ENCODE results near the gene E2F4.

The E2F4 gene

DNA sequence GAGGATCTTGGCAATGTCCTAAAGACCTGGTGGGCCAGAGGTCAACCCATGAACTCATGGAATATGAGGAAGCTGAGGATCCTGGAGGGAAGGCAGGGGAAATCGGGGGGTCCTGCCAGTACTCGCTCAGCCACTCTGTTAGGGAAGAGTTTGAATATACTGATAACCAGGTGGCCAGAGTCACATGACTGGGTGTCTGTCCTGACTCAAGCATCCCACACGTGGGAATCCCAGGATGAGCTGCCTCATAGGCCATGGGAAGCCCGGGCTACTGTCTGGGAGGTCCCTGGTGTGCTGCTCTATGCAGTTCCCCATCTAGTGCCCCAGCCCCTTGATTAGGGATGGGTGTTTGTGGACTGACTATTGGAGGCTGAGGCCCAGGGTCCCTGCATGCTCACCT, 3.6 kb upstream of the E2F4 start:
- peaks cover 38% of the 10 kb centered on the region for H3K4me1 ChIP-seq (ENCODE audit: insufficient read depth, insufficient read length)
- no peak for DNase-seq (ENCODE audit: low read depth, low spot score)
- no peak overlapping the region for H3K4me3 ChIP-seq (ENCODE audit: insufficient read length, low read depth)
- no peak for TF ChIP-seq SUZ12 (IDR thresholded peaks at IDR 0.05; ENCODE audit: extremely low read depth, insufficient read depth, insufficient read length)
- TF ChIP-seq ZNF274 (IDR thresholded peaks at IDR 0.05; ENCODE audit: low read depth, low read length), result no peak
- TF ChIP-seq YY1 (IDR thresholded peaks at IDR 0.05; ENCODE audit: insufficient read depth, insufficient read length), result no peak
- H3K9ac ChIP-seq (ENCODE audit: insufficient read length, low read depth), result no peak overlapping the region
- peaks cover 24% of the 10 kb centered on the region for H3K27me3 ChIP-seq (ENCODE audit: insufficient read depth, insufficient read length)
- peaks cover 9% of the 10 kb centered on the region for H3K36me3 ChIP-seq (ENCODE audit: insufficient read depth, insufficient read length, low read length)
- H3K9me3 ChIP-seq (ENCODE audit: insufficient read depth, low read length), result no peaks in the 10 kb centered on the region

DNA sequence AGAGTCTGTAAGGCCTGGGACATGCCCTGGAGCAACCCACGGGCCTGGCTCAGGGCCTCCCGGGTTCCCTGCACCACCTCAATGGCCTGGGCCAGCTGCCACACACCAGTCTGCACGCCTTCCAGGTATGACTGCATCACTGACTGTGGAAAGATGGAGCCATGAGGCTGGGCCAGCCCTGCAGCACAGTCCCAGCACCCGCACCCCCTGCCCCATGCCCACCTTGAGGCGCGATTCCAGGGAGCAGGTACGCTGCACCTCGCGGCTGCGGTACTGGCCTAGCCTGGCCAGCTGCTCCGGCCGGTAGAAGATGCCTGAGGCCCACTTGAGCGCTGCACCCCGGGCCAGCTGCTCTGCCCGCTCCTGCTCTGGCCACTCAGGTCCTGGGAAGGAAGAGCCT, 3.2 kb upstream of the E2F4 start:
- Histone ChIP-seq H3K9ac (ENCODE audit: insufficient read length, low read depth) (no peak overlapping the region), H3K9me3 (ENCODE audit: insufficient read depth, low read length) (no peaks in the 10 kb centered on the region), H3K4me3 (ENCODE audit: insufficient read length, low read depth) (no peak overlapping the region), H3K36me3 (ENCODE audit: insufficient read depth, insufficient read length, low read length) (peaks cover 14% of the 10 kb centered on the region), H3K4me1 (ENCODE audit: insufficient read depth, insufficient read length) (peaks cover 38% of the 10 kb centered on the region), H3K27me3 (ENCODE audit: insufficient read depth, insufficient read length) (peaks cover 24% of the 10 kb centered on the region)
- no peak for TF ChIP-seq ZNF274 (IDR thresholded peaks at IDR 0.05; ENCODE audit: low read depth, low read length)
- no peak for TF ChIP-seq SUZ12 (IDR thresholded peaks at IDR 0.05; ENCODE audit: extremely low read depth, insufficient read depth, insufficient read length)
- no peak for TF ChIP-seq YY1 (IDR thresholded peaks at IDR 0.05; ENCODE audit: insufficient read depth, insufficient read length)
- DNase-seq (ENCODE audit: low read depth, low spot score), result no peak

DNA sequence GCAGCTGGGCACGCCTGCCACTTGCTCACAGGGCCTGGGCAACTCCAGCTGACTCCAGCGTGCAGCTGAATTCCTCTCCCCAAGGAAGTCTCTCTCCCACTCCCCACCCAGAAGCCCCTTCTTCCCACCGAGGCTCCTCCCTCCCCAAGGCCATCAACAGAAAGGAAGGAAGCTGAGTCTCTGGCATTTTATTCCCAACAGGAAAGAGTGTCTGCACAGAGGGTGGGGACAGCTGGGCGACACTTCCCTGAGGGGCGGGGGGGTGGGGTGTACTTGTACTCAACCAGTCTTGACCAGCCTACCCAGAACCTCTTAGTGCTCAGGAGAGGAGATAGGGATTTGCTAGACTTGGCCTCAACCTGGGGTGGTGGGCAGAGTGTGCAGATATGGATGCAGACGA, 1.9 kb upstream of the E2F4 start, which contains the start of gene EXOC3L1:
TSS of gene EXOC3L1 (minus strand) at position 96 of the 400 bp plus-strand sequence. CDS start 460 bp downstream, outside the sequence.
- Histone ChIP-seq H3K4me3 (ENCODE audit: insufficient read length, low read depth) (no peak within 1 kb of the TSS), H3K36me3 (ENCODE audit: insufficient read depth, insufficient read length, low read length) (peaks cover 26% of the 10 kb centered on the region), H3K9ac (ENCODE audit: insufficient read length, low read depth) (no peak within 1 kb of the TSS), H3K9me3 (ENCODE audit: insufficient read depth, low read length) (no peaks in the 10 kb centered on the region), H3K4me1 (ENCODE audit: insufficient read depth, insufficient read length) (peaks cover 33% of the 10 kb centered on the region), H3K27me3 (ENCODE audit: insufficient read depth, insufficient read length) (peaks cover 13% of the 10 kb centered on the region)
- TF ChIP-seq ZNF274 (IDR thresholded peaks at IDR 0.05; ENCODE audit: low read depth, low read length), result no peak
- no peak for TF ChIP-seq YY1 (IDR thresholded peaks at IDR 0.05; ENCODE audit: insufficient read depth, insufficient read length)
- no peak for TF ChIP-seq SUZ12 (IDR thresholded peaks at IDR 0.05; ENCODE audit: extremely low read depth, insufficient read depth, insufficient read length)
- no peak for DNase-seq (ENCODE audit: low read depth, low spot score)

DNA sequence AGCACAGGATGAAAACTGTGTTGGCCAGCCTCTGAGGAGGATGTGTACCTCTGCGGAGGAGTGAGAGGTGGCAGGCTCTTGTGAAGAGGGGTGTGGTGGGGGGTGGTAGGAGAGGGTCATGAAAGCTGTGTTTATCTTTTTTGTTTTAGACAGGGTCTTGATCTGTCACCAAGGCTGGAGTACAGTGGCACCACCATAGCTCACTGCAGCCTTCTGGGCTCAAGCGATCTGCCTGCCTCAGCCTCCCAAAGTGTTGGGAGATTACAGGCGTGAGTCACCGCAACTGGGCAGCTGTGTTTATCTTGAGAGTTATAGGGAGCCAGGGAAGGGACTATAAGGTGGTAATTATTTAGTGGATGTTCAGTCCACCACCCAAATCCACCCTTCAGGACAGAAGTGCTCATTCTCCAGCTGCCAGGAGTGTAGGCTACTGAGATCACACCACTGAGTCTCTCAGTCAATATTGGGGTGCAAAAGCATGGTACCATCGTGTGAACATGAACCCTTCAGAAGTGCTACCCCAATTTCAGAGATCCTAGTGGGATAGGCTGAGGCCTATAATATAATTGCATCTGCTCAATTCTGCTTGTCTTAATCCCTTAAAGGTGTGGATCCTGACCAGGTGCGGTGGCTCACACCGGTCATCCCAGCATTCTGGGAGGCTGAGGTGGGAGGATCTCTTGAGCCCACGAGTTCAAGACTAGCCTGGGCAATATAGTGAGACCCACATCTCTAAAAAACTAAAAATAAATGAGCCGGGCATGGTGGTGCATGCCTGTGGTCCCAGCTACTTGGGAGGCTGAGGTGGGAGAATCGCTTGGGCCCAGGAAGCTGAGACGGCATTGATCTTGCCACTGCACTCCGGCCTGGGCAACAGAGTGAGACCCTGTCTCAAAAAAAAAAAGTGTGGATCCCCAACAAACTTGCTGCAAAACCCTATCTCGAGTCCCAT, 1.2 kb upstream of the E2F4 start:
- no peak for DNase-seq (ENCODE audit: low read depth, low spot score)
- H3K27me3 ChIP-seq (ENCODE audit: insufficient read depth, insufficient read length), result peaks cover 7% of the 10 kb centered on the region
- peaks cover 33% of the 10 kb centered on the region for H3K36me3 ChIP-seq (ENCODE audit: insufficient read depth, insufficient read length, low read length)
- no peak for TF ChIP-seq SUZ12 (IDR thresholded peaks at IDR 0.05; ENCODE audit: extremely low read depth, insufficient read depth, insufficient read length)
- no peak for TF ChIP-seq YY1 (IDR thresholded peaks at IDR 0.05; ENCODE audit: insufficient read depth, insufficient read length)
- no peak for TF ChIP-seq ZNF274 (IDR thresholded peaks at IDR 0.05; ENCODE audit: low read depth, low read length)
- no peaks in the 10 kb centered on the region for H3K9me3 ChIP-seq (ENCODE audit: insufficient read depth, low read length)
- H3K4me1 ChIP-seq (ENCODE audit: insufficient read depth, insufficient read length), result peaks cover 28% of the 10 kb centered on the region
- no peak overlapping the region for H3K4me3 ChIP-seq (ENCODE audit: insufficient read length, low read depth)
- no peak overlapping the region for H3K9ac ChIP-seq (ENCODE audit: insufficient read length, low read depth)

DNA sequence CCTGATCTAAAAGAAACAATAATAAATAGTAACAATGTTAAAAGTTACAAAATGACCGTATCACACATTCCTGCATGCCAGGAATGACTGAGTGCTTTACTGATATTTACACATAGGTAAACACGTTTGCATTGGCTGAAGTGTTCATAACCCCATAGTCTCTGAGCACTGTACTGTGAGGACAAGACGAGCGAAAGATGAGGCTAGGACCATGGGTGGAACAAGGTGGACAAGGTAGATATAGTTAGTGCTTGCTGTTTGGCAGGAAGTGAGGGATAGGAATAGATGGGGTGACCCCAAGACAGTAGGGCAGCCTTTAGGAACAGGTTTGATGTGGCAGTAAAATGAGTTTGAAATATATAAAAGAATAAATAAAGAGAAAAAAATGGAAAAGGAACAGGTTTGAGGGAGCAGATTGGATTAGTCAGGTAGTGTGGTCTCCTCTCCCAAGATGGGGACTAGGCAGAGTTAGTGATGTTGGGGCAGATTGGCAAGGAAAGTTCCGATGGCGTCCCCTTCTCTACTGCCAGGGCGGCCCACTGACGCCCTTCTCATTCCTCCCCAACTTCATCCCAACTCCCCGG, 452 bp upstream of the E2F4 start:
- TF ChIP-seq SUZ12 (IDR thresholded peaks at IDR 0.05; ENCODE audit: extremely low read depth, insufficient read depth, insufficient read length) (no peak), YY1 (IDR thresholded peaks at IDR 0.05; ENCODE audit: insufficient read depth, insufficient read length) (no peak), ZNF274 (IDR thresholded peaks at IDR 0.05; ENCODE audit: low read depth, low read length) (no peak)
- Histone ChIP-seq H3K4me1 (ENCODE audit: insufficient read depth, insufficient read length) (peaks cover 22% of the 10 kb centered on the region), H3K27me3 (ENCODE audit: insufficient read depth, insufficient read length) (no peaks in the 10 kb centered on the region), H3K9me3 (ENCODE audit: insufficient read depth, low read length) (no peaks in the 10 kb centered on the region), H3K36me3 (ENCODE audit: insufficient read depth, insufficient read length, low read length) (peaks cover 41% of the 10 kb centered on the region), H3K9ac (ENCODE audit: insufficient read length, low read depth) (no peak overlapping the region), H3K4me3 (ENCODE audit: insufficient read length, low read depth) (peak overlapping the region; percentile 100)
- no peak for DNase-seq (ENCODE audit: low read depth, low spot score)

DNA sequence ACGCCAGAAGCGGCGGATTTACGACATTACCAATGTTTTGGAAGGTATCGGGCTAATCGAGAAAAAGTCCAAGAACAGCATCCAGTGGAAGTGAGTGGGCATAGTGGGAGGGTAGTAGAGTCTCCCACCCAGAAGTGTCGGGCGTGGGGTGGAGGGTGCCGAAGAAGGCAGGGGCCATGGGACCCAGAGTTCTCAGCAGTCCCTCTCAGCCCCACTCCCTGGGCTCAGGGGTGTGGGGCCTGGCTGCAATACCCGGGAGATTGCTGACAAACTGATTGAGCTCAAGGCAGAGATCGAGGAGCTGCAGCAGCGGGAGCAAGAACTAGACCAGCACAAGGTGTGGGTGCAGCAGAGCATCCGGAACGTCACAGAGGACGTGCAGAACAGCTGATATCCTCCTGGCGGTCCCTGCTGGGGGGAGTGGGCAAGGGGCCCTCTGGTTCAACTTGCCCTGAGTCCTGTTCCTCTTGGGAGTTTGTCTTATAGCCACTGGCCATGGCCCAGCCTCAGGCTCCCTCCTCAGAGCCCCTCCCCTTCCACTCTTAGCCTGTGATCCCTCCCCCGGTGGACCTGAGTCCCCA, 916 bp downstream of the E2F4 start:
- peaks cover 54% of the 10 kb centered on the region for H3K36me3 ChIP-seq (ENCODE audit: insufficient read depth, insufficient read length, low read length)
- no peaks in the 10 kb centered on the region for H3K9me3 ChIP-seq (ENCODE audit: insufficient read depth, low read length)
- H3K27me3 ChIP-seq (ENCODE audit: insufficient read depth, insufficient read length), result no peaks in the 10 kb centered on the region
- DNase-seq (ENCODE audit: low read depth, low spot score), result no peak
- TF ChIP-seq YY1 (IDR thresholded peaks at IDR 0.05; ENCODE audit: insufficient read depth, insufficient read length) (no peak), ZNF274 (IDR thresholded peaks at IDR 0.05; ENCODE audit: low read depth, low read length) (no peak), SUZ12 (IDR thresholded peaks at IDR 0.05; ENCODE audit: extremely low read depth, insufficient read depth, insufficient read length) (no peak)
- H3K4me3 ChIP-seq (ENCODE audit: insufficient read length, low read depth), result peak overlapping the region; percentile 100
- H3K9ac ChIP-seq (ENCODE audit: insufficient read length, low read depth), result peak overlapping the region; percentile 100
- H3K4me1 ChIP-seq (ENCODE audit: insufficient read depth, insufficient read length), result peaks cover 11% of the 10 kb centered on the region

DNA sequence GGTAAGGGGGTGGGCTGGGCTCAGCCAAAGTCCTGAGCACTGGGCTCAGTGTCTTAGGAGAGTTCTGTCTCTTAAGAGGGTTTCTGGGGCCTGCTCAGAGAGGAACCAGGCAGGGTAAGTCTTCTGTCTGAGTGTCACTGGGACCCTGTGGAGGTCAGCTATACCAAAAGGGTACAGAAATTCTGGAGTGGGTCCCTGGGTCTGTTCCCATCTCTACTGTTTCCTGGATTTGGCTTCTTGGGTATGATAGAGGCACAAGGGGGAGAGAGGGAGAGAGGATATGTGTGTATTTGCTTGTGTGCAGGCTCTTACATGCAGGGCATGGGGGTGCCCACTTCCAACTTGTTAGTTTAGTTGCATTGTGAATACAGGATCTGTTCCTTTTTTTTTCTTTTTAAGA, 1.6 kb downstream of the E2F4 start:
- no peak for DNase-seq (ENCODE audit: low read depth, low spot score)
- peaks cover 61% of the 10 kb centered on the region for H3K36me3 ChIP-seq (ENCODE audit: insufficient read depth, insufficient read length, low read length)
- H3K4me3 ChIP-seq (ENCODE audit: insufficient read length, low read depth), result peak overlapping the region; percentile 100

More for the DNA sequence above, 1.6 kb downstream of the E2F4 start:
- TF ChIP-seq YY1 (IDR thresholded peaks at IDR 0.05; ENCODE audit: insufficient read depth, insufficient read length) (no peak), SUZ12 (IDR thresholded peaks at IDR 0.05; ENCODE audit: extremely low read depth, insufficient read depth, insufficient read length) (no peak), ZNF274 (IDR thresholded peaks at IDR 0.05; ENCODE audit: low read depth, low read length) (no peak)
- Histone ChIP-seq H3K9me3 (ENCODE audit: insufficient read depth, low read length) (no peaks in the 10 kb centered on the region), H3K9ac (ENCODE audit: insufficient read length, low read depth) (peak overlapping the region; percentile 100), H3K4me1 (ENCODE audit: insufficient read depth, insufficient read length) (peaks cover 11% of the 10 kb centered on the region), H3K27me3 (ENCODE audit: insufficient read depth, insufficient read length) (no peaks in the 10 kb centered on the region)

All from NT2/D1 (cell line).